Measurements from ENCODE around the gene CFAP99.

DNA sequence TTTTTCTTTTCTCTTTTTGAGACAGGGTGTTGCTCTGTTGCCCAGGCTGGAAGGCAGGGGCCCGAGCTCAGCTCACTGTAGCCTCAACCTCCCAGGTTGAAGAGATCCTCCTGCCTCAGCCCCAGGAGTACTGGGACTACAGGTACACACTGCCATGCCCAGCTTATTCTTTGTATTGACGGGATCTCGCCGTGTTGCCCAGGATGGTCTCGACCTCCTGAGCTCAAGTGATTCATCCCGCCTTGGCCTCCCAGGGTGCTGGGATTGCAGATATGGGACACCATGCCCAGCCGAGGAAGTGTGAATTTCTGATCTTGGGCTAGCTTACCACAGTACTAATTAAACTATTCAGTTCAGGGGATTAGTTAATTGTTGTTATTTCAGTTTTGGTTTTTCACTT lies 89.1 kb downstream of the CFAP99 start:
- TF ChIP-seq, protein P1, sequence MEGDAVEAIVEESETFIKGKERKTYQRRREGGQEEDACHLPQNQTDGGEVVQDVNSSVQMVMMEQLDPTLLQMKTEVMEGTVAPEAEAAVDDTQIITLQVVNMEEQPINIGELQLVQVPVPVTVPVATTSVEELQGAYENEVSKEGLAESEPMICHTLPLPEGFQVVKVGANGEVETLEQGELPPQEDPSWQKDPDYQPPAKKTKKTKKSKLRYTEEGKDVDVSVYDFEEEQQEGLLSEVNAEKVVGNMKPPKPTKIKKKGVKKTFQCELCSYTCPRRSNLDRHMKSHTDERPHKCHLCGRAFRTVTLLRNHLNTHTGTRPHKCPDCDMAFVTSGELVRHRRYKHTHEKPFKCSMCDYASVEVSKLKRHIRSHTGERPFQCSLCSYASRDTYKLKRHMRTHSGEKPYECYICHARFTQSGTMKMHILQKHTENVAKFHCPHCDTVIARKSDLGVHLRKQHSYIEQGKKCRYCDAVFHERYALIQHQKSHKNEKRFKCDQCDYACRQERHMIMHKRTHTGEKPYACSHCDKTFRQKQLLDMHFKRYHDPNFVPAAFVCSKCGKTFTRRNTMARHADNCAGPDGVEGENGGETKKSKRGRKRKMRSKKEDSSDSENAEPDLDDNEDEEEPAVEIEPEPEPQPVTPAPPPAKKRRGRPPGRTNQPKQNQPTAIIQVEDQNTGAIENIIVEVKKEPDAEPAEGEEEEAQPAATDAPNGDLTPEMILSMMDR (IDR thresholded peaks at IDR 0.05) = no peak
- TF ChIP-seq EZH2 (IDR thresholded peaks at IDR 0.05; ENCODE audit: borderline replicate concordance, insufficient read depth, low read depth, low read length, poor library complexity, severe bottlenecking) = no peak

Measured in B cell (primary cell).